HUES6 (cell line): ENCODE data around the gene MROH7.
"Not testable (repeated sequence)": the region's sequence is repeated elsewhere in the genome, so short reads cannot be mapped to it uniquely, and the experiment has no call there.

Experiments
- H3K27ac ChIP-seq: 2 replicates; pipeline ENCODE4 v1.7.0; 2013; ENCODE audit warnings: low read depth, mild to moderate bottlenecking, low read length, inconsistent platforms
- H3K27me3 ChIP-seq: 2 replicates; pipeline ENCODE4 v1.6.1; 2013; ENCODE audit warnings: low read length; ENCODE audit not compliant: control insufficient read depth, insufficient read depth
- H3K36me3 ChIP-seq: 2 replicates; pipeline ENCODE4 v1.6.1; 2013; ENCODE audit warnings: low read length; ENCODE audit not compliant: control insufficient read depth, insufficient read depth
- H3K4me1 ChIP-seq: 2 replicates; pipeline ENCODE4 v1.6.1; 2013; ENCODE audit warnings: low read length; ENCODE audit not compliant: control insufficient read depth, insufficient read depth
- H3K4me3 ChIP-seq: 2 replicates; pipeline ENCODE4 v1.5.1; 2013; ENCODE audit warnings: low read depth, low read length
- H3K9ac ChIP-seq: one replicate; pipeline ENCODE4 v1.6.1; 2013; ENCODE audit warnings: mild to moderate bottlenecking, low read length
- H3K9me3 ChIP-seq: 2 replicates; pipeline ENCODE4 v1.6.1; 2013; ENCODE audit warnings: low read depth, low read length; ENCODE audit not compliant: control insufficient read depth, insufficient read depth

Gene MROH7

DNA sequence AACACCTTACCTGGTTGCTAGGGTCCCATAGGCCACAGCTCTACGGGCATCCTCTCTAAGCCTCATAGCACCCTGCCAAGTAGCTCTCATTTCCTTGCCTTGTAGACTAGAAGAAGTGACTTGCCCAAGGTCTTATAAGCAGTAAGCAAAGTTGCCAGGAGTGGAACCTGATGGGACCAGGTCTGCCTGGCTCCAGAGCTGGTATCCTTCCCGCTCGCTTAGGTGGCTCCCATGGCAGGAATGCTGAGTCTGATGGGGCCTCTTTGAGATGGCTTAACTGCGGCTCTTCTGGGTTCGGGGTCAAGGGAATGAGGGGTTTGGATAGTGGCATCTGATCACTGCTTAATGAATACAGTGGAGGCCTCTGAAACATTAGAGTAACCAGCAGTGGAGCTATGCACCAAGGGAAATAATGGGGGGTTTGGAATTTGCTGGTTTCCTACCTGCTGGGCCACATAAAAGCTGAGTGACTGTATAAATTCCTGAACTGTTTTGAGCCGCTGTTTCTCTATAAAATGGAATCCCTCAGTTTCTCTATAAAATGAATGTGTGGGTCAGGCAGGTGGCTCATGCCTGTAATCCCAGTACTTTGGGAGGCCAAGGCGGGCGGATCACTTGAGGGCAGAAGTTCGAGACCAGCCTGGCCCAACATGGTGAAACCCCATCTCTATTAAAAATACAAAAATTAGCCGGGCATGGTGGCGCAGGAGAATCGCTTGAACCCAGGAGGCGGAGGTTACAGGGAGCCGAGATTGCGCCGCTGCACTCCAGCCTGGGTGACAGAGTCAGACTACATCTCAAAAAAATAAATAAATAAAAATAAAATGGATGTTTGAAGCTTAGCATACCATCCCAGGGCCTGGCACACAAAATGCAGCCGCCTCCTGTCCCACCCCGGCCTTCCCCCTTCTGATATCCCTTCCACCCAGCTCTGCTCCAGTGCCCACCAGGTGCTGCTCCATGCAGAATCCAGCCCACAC lies 30.7 kb upstream of the MROH7 start:
- Histone ChIP-seq H3K27ac (no peak overlapping the region), H3K36me3 (no peaks in the 10 kb centered on the region), H3K4me3 (no peak overlapping the region), H3K4me1 (peaks cover 14% of the 10 kb centered on the region; the same call in 1 of the 2 replicates), H3K27me3 (no peaks in the 10 kb centered on the region), H3K9me3 (no peaks in the 10 kb centered on the region), H3K9ac (no peak overlapping the region)

DNA sequence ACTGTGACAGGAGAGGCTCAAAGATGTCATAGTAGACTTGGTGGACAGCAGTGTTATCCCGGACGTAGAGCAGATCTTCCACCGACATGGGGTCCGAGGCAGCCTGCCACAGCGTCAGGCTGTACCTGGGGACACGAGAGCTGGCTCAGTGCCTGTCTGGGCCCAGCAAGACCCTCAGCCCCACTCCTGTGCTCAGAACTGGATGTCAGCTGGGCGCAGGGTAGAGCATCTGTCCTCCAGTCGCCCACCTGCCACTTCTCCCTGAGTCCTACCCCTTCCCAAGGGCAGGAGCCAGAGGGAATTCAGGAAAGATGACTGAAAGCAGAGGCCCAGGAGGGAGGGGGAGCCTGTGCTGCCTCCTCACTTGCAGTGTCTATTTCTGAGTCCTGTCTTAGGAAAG lies 30.0 kb upstream of the MROH7 start:
- H3K9me3 ChIP-seq: no peaks in the 10 kb centered on the region
- H3K27ac ChIP-seq: no peak overlapping the region
- H3K36me3 ChIP-seq: no peaks in the 10 kb centered on the region
- H3K4me3 ChIP-seq: no peak overlapping the region
- H3K4me1 ChIP-seq: peaks cover 14% of the 10 kb centered on the region; the same call in 1 of the 2 replicates
- no peak overlapping the region for H3K9ac ChIP-seq
- H3K27me3 ChIP-seq: no peaks in the 10 kb centered on the region

DNA sequence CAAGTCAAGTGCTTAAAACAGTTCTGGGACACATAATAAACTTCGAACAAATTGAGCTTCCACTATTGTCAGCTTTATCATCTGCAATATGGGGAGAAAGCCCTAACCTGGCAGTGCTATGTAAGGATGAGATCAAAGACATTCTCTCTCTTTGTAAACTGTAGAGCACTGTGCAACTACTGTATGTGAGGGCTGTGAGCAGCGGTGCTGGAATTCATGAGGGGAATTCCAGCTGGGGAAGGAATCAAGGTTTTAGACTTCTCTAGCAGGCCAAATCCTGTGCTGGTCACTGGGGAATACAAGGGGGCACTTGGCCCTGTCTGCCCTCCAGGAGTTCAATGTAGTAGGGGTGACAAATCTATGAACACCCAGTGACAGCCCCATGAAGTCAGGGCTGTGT lies 27.6 kb upstream of the MROH7 start:
- H3K9ac ChIP-seq: no peak overlapping the region
- peaks cover 14% of the 10 kb centered on the region; the same call in 1 of the 2 replicates for H3K4me1 ChIP-seq
- H3K36me3 ChIP-seq: no peaks in the 10 kb centered on the region
- no peaks in the 10 kb centered on the region for H3K27me3 ChIP-seq
- no peak overlapping the region for H3K27ac ChIP-seq
- no peaks in the 10 kb centered on the region for H3K9me3 ChIP-seq
- H3K4me3 ChIP-seq: no peak overlapping the region

DNA sequence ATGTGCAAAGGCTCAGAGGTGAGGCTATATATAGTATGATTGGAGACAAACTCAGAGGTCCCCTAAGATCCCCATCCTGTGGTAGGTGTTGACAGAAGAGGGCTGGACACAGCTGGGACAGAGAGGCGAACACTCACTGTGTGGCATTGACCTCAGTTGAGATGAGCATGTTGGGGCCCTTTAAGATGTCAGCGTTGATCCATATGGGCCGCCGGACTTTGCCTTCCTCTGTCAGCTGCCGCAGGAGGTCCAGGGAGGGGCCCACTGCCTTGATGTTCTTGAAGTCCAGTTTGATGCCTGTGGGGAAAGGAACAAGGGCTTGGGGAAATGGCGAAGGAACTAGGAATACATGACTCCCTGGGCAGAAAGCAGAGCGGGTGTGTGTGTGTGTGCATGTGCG lies 27.0 kb upstream of the MROH7 start:
- Histone ChIP-seq H3K9me3 (no peaks in the 10 kb centered on the region), H3K36me3 (no peaks in the 10 kb centered on the region), H3K9ac (no peak overlapping the region), H3K27me3 (no peaks in the 10 kb centered on the region), H3K27ac (no peak overlapping the region), H3K4me1 (peaks cover 14% of the 10 kb centered on the region; the same call in 1 of the 2 replicates), H3K4me3 (no peak overlapping the region)

DNA sequence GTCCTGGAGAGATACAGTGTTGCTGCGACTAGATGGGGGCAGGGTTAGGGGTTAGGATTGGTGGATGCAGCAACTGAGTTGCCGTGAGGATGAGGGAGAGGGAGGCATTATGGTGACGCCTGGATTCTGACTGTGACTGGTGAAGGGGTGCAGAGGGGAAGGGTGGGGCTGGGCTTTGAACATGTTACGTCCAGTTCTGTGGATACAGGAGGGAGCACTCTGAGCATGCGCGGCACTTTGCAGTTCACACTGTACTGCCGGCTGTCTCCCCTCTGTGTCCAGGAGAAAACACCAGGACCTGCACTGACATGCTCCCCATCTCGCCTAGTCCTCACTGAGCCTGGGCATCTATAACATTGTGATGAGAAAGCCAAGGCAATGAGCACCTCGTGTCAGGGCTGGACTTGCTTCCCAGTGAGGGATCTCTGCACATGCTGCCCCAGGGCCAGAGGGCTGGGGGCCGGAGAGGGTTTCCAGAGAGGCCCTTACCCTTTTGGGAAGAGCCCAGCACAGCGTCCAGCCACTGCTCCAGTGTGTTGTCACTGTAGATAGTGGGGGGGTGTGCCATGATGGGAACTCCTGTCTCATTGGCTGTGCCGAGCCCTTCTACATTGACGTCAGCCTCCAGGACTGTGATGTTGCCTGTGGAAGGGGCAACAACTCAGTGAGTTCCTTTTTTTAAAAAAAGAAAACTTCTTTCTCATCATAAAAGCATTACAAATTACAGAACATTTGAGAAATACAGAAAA lies 25.9 kb upstream of the MROH7 start:
- H3K4me3 ChIP-seq: no peak overlapping the region
- H3K4me1 ChIP-seq: peaks cover 13% of the 10 kb centered on the region; the same call in 1 of the 2 replicates
- no peak overlapping the region for H3K27ac ChIP-seq
- H3K9me3 ChIP-seq: no peaks in the 10 kb centered on the region
- H3K36me3 ChIP-seq: no peaks in the 10 kb centered on the region
- no peak overlapping the region for H3K9ac ChIP-seq
- no peaks in the 10 kb centered on the region for H3K27me3 ChIP-seq

DNA sequence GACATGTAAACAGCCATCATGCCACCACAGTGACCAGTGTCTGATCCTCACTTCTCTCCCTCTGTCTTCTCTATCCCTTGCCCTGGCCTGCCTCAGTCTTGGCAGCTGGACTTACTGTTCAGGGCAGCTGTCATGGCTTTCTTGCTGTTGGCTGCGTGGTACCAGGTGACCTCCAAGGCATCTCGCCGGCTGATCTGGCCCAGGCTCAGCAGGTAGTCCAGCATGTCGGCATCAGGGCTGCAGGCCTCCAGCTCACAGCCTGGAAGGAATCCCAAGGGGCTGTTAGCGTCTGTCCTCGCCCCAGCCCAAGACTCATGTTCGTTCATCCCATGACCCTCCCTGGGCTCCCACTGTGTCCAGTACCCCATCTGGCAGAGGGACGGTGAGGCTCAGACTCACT lies 21.8 kb upstream of the MROH7 start:
- Histone ChIP-seq H3K27ac (no peak overlapping the region), H3K27me3 (no peaks in the 10 kb centered on the region), H3K36me3 (no peaks in the 10 kb centered on the region), H3K9me3 (no peaks in the 10 kb centered on the region), H3K4me1 (peaks cover 12% of the 10 kb centered on the region; the same call in 1 of the 2 replicates), H3K4me3 (no peak overlapping the region), H3K9ac (no peak overlapping the region)

DNA sequence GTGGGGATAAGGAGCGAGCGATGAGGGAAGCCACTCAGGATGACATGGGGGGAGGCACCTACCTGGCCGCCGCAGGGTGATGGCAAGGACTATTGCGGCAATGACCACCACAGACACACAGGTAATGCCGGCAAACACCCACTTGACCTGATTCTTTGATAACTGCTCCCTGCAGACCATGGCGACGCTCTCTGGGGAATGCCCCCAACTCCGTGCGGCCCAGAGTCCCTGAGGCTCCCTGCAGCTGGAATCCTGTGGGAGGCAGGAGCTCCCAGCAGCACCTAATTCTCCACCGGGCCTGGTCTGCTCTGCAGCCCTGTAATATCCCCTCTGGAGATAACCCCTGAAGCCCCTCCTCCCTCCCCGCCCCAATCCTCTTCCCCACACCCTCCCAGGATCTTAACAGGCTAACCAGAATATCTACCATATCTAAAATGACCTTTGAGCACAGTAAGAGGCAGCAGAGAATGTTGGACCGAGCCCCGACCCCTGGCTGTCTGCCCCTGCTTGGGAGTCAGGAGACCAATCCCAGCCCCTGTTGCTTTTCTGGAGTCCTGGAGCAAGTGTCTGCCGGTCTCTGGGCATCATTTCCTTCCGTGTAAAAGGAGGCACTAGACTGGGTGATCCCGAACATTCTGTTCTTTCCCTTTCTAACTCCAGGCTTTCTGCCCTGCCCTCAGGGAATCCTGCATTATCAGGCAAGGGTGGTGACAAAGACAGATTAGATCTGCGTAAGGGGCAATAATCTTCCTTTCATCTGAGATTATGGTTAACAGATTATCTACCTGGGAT lies 18.2 kb upstream of the MROH7 start, which contains the start of gene FAM151A:
TSS of gene FAM151A (minus strand) at position 310 of the 792 bp plus-strand sequence. CDS start at position 180, 130 bp downstream.
- no peaks in the 10 kb centered on the region for H3K36me3 ChIP-seq
- H3K4me3 ChIP-seq: no peak within 1 kb of the TSS
- peaks cover 5% of the 10 kb centered on the region; the same call in 1 of the 2 replicates for H3K4me1 ChIP-seq
- no peak within 1 kb of the TSS for H3K9ac ChIP-seq
- no peaks in the 10 kb centered on the region for H3K27me3 ChIP-seq
- H3K27ac ChIP-seq: no peak within 1 kb of the TSS
- no peaks in the 10 kb centered on the region for H3K9me3 ChIP-seq

DNA sequence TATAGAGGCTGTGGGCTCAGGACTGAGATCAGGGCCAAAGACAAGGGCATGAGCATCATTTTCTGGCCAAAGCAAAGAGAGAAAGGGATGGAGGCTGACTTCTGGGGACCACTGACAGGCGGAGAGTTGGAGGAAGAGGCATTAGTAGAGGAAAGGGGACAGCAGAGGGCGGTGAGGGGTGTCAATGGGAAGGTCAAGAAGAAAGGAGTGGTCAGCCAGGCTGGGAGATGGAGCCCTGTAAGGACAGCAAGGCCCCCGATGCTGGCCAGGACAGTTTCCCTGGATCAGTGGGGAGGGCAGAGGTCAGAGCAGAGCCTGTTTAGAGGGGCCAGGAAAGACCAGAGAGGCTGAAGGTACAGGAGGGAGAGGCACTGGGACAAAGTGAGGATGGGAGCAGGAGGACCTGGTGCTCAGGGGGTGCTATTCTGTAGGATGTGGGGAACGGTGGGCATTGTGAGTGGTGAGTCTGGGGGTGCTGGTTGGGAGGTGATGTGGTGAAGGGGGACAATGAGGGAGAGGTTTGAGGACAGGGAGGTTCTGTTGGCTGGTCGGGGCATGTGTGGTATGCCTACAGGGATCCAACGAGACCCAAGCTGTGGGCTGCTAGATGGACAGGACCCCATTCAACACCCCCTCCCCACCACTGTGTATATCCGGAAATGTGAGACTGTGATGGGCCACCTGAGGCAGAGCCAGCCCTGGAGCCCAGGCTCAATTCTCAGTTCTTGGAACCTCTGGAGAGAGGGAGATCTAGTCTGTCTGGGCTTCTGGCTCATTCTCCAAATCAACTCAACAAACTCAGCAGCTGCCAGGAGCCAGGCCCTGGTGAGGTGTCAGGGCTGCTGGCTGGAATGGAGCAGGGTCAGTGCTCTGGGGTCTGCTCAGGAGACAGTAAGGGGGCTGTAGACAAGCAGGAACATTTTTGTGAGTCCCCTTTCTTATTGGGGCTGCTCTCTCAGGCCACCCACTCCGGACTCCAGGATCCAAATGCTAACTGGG lies 16.8 kb upstream of the MROH7 start:
- Histone ChIP-seq H3K9me3 (no peaks in the 10 kb centered on the region), H3K4me1 (peaks cover 3% of the 10 kb centered on the region; the same call in 1 of the 2 replicates), H3K4me3 (no peak overlapping the region), H3K36me3 (no peaks in the 10 kb centered on the region), H3K27me3 (no peaks in the 10 kb centered on the region), H3K9ac (no peak overlapping the region), H3K27ac (no peak overlapping the region)

DNA sequence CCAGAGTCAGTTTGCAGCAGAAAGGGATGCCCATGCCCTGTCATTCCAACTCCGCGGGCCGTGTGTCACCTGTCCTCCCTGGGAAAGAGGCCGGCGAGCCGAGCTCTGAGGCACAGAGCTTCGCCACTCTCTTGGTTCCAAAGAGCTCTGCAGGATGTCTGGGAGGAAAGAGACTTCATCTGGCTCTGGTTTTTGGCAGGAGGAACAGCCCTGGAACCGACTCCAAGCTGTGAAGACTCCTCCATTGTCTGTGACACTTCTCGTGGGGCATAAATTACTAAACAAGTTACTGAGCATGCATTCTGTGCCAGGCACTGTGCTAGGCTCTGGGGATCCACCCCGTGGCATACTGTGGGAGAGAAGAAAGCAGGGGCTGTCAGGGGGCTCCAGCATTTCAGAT lies 14.4 kb upstream of the MROH7 start:
- no peak overlapping the region for H3K27ac ChIP-seq
- no peak overlapping the region for H3K4me3 ChIP-seq
- H3K9ac ChIP-seq: no peak overlapping the region
- no peaks in the 10 kb centered on the region for H3K27me3 ChIP-seq
- no peaks in the 10 kb centered on the region for H3K36me3 ChIP-seq
- peaks cover 10% of the 10 kb centered on the region; the same call in 1 of the 2 replicates for H3K9me3 ChIP-seq
- no peaks in the 10 kb centered on the region for H3K4me1 ChIP-seq

DNA sequence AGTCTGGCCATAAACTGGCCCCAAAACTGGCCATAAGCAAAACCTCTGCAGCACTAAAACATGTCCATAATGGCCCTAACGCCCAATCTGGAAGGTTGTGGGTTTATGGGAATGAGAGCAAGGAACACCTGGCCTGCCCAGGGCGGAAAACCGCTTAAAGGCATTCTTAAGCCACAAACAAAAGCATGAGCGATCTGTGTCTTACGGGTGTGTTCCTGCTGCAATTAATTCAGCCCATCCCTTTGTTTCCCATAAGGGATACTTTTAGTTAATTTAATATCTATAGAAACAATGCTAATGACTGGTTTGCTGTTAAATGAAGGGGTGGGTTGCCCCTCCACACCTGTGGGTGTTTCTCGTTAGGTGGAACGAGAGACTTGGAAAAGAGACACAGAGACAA lies 5.8 kb upstream of the MROH7 start:
- H3K27me3 ChIP-seq, H3K4me3 ChIP-seq, H3K27ac ChIP-seq, H3K9ac ChIP-seq, H3K4me1 ChIP-seq, H3K36me3 ChIP-seq: not testable (repeated sequence)
- peaks cover 21% of the 10 kb centered on the region for H3K9me3 ChIP-seq
